Fibroblast of lung (primary cell): ENCODE measurements around the gene MYO18A. TPM values are rescaled to one million over a fixed set of nuclear protein-coding genes. Genes with fewer than 3 reads are reported as not detected.

ENCODE experiments used
- DNase-seq, 2 donors: peaks; one replicate each; pipeline versions ENCODE4 v3.0.0 to v3.0.0-alpha.2; 2010; ENCODE audit warnings: low read depth in 2 of 2
- H2AFZ ChIP-seq: 2 replicates; pipeline ENCODE4 v1.5.1; 2012; ENCODE audit warnings: low read length, control low read depth, inconsistent platforms
- H3K27ac ChIP-seq: 2 replicates; pipeline ENCODE4 v1.5.1; 2011; ENCODE audit warnings: low read length, control low read depth; ENCODE audit not compliant: insufficient read depth
- H3K27me3 ChIP-seq: 2 replicates; pipeline ENCODE4 v1.5.1; 2011; ENCODE audit warnings: mild to moderate bottlenecking, low read length; ENCODE audit not compliant: control insufficient read depth, insufficient read depth
- H3K36me3 ChIP-seq: 2 replicates; pipeline ENCODE4 v1.5.1; 2011; ENCODE audit warnings: low read length; ENCODE audit not compliant: control insufficient read depth, insufficient read depth
- H3K4me1 ChIP-seq: 2 replicates; pipeline ENCODE4 v1.5.1; 2011; ENCODE audit warnings: low read length; ENCODE audit not compliant: control insufficient read depth, insufficient read depth; ENCODE audit errors: extremely low read depth
- H3K4me2 ChIP-seq: 2 replicates; pipeline ENCODE4 v1.5.1; 2011; ENCODE audit warnings: low read length, control low read depth; ENCODE audit not compliant: insufficient read depth; ENCODE audit errors: extremely low read depth
- H3K4me3 ChIP-seq, 4 experiments: fragments of 200-600 bp in 1 of 4; sonication (generic) in 1 of 4; replicated peaks in 1 of 4; 2 replicates each; pipeline ENCODE4 v1.5.1; 2011 to 2016; ENCODE audit warnings: low read length in 4 of 4, low read depth in 3 of 4, mild to moderate bottlenecking in 3 of 4, control low read depth in 2 of 4, inconsistent platforms in 1 of 4, mixed read lengths in 1 of 4; ENCODE audit not compliant: insufficient read depth in 1 of 4; ENCODE audit errors: control extremely low read depth in 1 of 4
- H3K79me2 ChIP-seq: 2 replicates; pipeline ENCODE4 v1.5.1; 2012; ENCODE audit warnings: mild to moderate bottlenecking, low read length, inconsistent platforms; ENCODE audit not compliant: control insufficient read depth, insufficient read depth
- H3K9ac ChIP-seq: 2 replicates; pipeline ENCODE4 v1.5.1; 2011; ENCODE audit warnings: mild to moderate bottlenecking, low read length, control low read depth; ENCODE audit not compliant: insufficient read depth
- H3K9me3 ChIP-seq: 2 replicates; pipeline ENCODE4 v1.5.1; 2012; ENCODE audit warnings: low read depth, low read length; ENCODE audit not compliant: control insufficient read depth, insufficient read depth
- H4K20me1 ChIP-seq: 2 replicates; pipeline ENCODE4 v1.5.1; 2011; ENCODE audit warnings: low read length; ENCODE audit not compliant: control insufficient read depth, insufficient read depth; ENCODE audit errors: extremely low read depth
- EZH2 ChIP-seq: IDR thresholded peaks from 2 replicates; pipeline ENCODE4 v1.5.1; 2012; ENCODE audit warnings: low read length, control low read depth, mild to moderate bottlenecking; ENCODE audit errors: missing control alignments
- polyA plus RNA-seq, 2 donors: library from polyadenylated mRNA; depleted of rRNA in 1 of 2; stranded (reverse) in 1 of 2; unstranded in 1 of 2; fragments of >200 nt; gene quantifications; 2 replicates each; pipeline ENCODE4 v1.2.1, GENCODE V29; 2011 to 2012; ENCODE audit warnings: missing spikeins in 1 of 2
- total RNA-seq: library from RNA; depleted of rRNA; stranded (reverse); fragments of >200 nt; gene quantifications from 2 replicates; pipeline ENCODE4 v1.2.1, GENCODE V29; 2014
- TF ChIP-seq, protein P1 (sequence below), 2 donors: IDR thresholded peaks in 1 of 2; conservative IDR thresholded peaks in 1 of 2; 1 replicate in 1 of 2; 2 replicates in 1 of 2; pipeline ENCODE4 v1.5.1; 2011 to 2012; ENCODE audit warnings: low read length in 2 of 2, control low read depth in 1 of 2, inconsistent platforms in 1 of 2, low read depth in 1 of 2, mild to moderate bottlenecking in 1 of 2

The MYO18A gene
- total and polyA plus RNA-seq, 2 donors (not counting 1 experiment from before 2014, with no cell fraction given), result 11.7 to 133 TPM

- no peak for TF ChIP-seq EZH2
- TF ChIP-seq, protein P1, sequence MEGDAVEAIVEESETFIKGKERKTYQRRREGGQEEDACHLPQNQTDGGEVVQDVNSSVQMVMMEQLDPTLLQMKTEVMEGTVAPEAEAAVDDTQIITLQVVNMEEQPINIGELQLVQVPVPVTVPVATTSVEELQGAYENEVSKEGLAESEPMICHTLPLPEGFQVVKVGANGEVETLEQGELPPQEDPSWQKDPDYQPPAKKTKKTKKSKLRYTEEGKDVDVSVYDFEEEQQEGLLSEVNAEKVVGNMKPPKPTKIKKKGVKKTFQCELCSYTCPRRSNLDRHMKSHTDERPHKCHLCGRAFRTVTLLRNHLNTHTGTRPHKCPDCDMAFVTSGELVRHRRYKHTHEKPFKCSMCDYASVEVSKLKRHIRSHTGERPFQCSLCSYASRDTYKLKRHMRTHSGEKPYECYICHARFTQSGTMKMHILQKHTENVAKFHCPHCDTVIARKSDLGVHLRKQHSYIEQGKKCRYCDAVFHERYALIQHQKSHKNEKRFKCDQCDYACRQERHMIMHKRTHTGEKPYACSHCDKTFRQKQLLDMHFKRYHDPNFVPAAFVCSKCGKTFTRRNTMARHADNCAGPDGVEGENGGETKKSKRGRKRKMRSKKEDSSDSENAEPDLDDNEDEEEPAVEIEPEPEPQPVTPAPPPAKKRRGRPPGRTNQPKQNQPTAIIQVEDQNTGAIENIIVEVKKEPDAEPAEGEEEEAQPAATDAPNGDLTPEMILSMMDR (conservative IDR thresholded peaks at IDR 0.05 in 1 of 2, IDR thresholded peaks at IDR 0.05 in 1 of 2; ENCODE audit: low read depth in 1 of 2, low read length in 2 of 2), result no peak
- Histone ChIP-seq H3K27ac (no peak overlapping the region), H3K79me2 (peaks cover 13% of the 10 kb centered on the region), H3K36me3 (no peaks in the 10 kb centered on the region), H3K4me1 (peaks cover 35% of the 10 kb centered on the region), H4K20me1 (no peaks in the 10 kb centered on the region), H3K4me3 (peak overlapping the region in 2 of 4 experiments; percentile 8 to 57), H3K27me3 (no peaks in the 10 kb centered on the region), H3K4me2 (peak overlapping the region; percentile 61), H2AFZ (no peak overlapping the region), H3K9me3 (no peaks in the 10 kb centered on the region), H3K9ac (no peak overlapping the region)
- peak in 1 of 2 donors; percentile 37 for DNase-seq
Measured at GRCh38 chr17:29138184-29138955, 41.8 kb downstream of the MYO18A start.

- peak in 1 of 2 donors; percentile 75 for DNase-seq
- Histone ChIP-seq H3K36me3 (no peaks in the 10 kb centered on the region), H3K9ac (no peak overlapping the region), H3K4me2 (peak overlapping the region; percentile 9), H4K20me1 (no peaks in the 10 kb centered on the region), H3K27ac (no peak overlapping the region), H3K4me1 (peaks cover 44% of the 10 kb centered on the region), H3K27me3 (no peaks in the 10 kb centered on the region), H2AFZ (no peak overlapping the region), H3K9me3 (no peaks in the 10 kb centered on the region), H3K79me2 (peaks cover 15% of the 10 kb centered on the region), H3K4me3 (no peak overlapping the region)
- TF ChIP-seq EZH2, result no peak
- TF ChIP-seq, protein P1 (conservative IDR thresholded peaks at IDR 0.05 in 1 of 2, IDR thresholded peaks at IDR 0.05 in 1 of 2; ENCODE audit: low read depth in 1 of 2, low read length in 2 of 2), result no peak
Measured at GRCh38 chr17:29136998-29137730, 43.0 kb downstream of the MYO18A start.

DNA sequence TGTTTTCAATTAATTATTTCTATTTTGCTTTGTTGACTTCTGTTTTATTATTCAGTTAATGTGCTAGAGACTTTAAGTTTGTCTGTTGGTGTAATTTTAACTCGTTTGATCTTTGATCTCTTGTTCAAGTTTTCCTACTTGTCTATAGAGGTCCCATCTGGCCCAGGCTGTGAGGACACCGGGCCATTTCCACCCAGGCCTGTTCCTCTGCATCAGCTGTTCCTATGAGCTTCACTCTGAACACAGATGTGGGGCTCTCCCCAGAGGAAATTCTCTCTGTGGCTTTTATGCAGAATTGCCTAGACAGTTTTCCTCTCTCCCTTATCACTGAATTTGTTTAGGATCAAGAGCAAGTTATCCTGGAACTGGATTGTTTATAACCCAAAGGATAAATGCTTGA, 44.7 kb downstream of the MYO18A start:
- Histone ChIP-seq H3K4me3 (no peak overlapping the region), H2AFZ (no peak overlapping the region), H3K79me2 (peaks cover 14% of the 10 kb centered on the region), H4K20me1 (no peaks in the 10 kb centered on the region), H3K4me1 (peaks cover 50% of the 10 kb centered on the region), H3K36me3 (no peaks in the 10 kb centered on the region), H3K4me2 (no peak overlapping the region), H3K27me3 (no peaks in the 10 kb centered on the region), H3K9ac (no peak overlapping the region), H3K9me3 (no peaks in the 10 kb centered on the region), H3K27ac (no peak overlapping the region)
- no peak for TF ChIP-seq EZH2
- TF ChIP-seq, protein P1 (conservative IDR thresholded peaks at IDR 0.05 in 1 of 2, IDR thresholded peaks at IDR 0.05 in 1 of 2; ENCODE audit: low read depth in 1 of 2, low read length in 2 of 2), result no peak
- no peak for DNase-seq
